ENCODE results near the gene SMU1. TPM values are rescaled to one million over a fixed set of nuclear protein-coding genes. Genes with fewer than 3 reads are reported as not detected.
A peak's percentile ranks its signal among the peaks of the same experiment; 100 is the strongest.

SMU1 gene
- total and polyA plus RNA-seq, 2 of the 13 experiments (the other 11 are each of a cell fraction or from before 2014, with no cell fraction given): 12.9 to 36.6 TPM

DNA sequence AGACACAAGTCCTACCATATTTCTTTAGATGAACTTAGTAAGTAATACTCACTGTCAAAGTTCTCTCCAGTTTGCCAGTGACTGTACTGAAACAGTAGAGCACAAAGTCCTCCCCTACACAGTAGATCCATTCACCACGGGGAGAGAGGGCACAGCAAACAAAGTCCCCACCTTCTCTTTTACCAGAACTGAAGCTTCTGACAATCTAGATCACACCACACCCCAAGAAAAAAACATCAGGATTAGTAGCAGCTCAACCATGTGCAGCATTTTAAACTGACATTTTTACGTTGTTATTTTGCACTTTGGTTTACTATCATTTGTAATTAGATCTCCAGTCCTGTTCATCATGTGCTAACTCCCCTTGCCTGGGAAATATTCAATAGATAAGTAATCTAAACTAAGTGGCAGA is 28.4 kb downstream of the SMU1 start (continued):
- TF ChIP-seq, protein P1, sequence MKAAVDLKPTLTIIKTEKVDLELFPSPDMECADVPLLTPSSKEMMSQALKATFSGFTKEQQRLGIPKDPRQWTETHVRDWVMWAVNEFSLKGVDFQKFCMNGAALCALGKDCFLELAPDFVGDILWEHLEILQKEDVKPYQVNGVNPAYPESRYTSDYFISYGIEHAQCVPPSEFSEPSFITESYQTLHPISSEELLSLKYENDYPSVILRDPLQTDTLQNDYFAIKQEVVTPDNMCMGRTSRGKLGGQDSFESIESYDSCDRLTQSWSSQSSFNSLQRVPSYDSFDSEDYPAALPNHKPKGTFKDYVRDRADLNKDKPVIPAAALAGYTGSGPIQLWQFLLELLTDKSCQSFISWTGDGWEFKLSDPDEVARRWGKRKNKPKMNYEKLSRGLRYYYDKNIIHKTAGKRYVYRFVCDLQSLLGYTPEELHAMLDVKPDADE (CRISPR knock-in tag; IDR thresholded peaks at IDR 0.05): no peak
- no peak for TF ChIP-seq SNRNP70 (IDR thresholded peaks at IDR 0.05; ENCODE audit: low read depth, low read length)
- TF ChIP-seq, protein P2, sequence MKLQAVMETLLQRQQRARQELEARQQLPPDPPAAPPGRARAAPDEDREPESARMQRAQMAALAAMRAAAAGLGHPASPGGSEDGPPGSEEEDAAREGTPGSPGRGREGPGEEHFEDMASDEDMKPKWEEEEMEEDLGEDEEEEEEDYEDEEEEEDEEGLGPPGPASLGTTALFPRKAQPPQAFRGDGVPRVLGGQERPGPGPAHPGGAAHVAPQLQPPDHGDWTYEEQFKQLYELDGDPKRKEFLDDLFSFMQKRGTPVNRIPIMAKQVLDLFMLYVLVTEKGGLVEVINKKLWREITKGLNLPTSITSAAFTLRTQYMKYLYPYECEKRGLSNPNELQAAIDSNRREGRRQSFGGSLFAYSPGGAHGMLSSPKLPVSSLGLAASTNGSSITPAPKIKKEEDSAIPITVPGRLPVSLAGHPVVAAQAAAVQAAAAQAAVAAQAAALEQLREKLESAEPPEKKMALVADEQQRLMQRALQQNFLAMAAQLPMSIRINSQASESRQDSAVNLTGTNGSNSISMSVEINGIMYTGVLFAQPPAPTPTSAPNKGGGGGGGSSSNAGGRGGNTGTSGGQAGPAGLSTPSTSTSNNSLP (IDR thresholded peaks at IDR 0.05; ENCODE audit: low read depth, low read length): 0 out of 2 replicates have a peak, but pooled peaks have one; percentile 21
- no peak for TF ChIP-seq SETDB1 (CRISPR knock-in tag; IDR thresholded peaks at IDR 0.05; ENCODE audit: borderline replicate concordance)
- no peak for TF ChIP-seq MTA1 (CRISPR knock-in tag; IDR thresholded peaks at IDR 0.05; ENCODE audit: borderline replicate concordance)
- TF ChIP-seq ZNF317 (CRISPR knock-in tag; IDR thresholded peaks at IDR 0.05): 0 out of 2 replicates have a peak, but pooled peaks have one; percentile 42
- TF ChIP-seq ZNF460 (CRISPR knock-in tag; IDR thresholded peaks at IDR 0.05; ENCODE audit: borderline replicate concordance): no peak
- TF ChIP-seq WIZ (CRISPR knock-in tag; IDR thresholded peaks at IDR 0.05): no peak
- TF ChIP-seq PHF20 (CRISPR knock-in tag; IDR thresholded peaks at IDR 0.05): no peak
- no peak for TF ChIP-seq ZNF143 (CRISPR knock-in tag; IDR thresholded peaks at IDR 0.05)
- no peak for TF ChIP-seq ZFY (CRISPR knock-in tag; IDR thresholded peaks at IDR 0.05)
- TF ChIP-seq ZNF562 (CRISPR knock-in tag; IDR thresholded peaks at IDR 0.05; ENCODE audit: borderline replicate concordance): no peak
- TF ChIP-seq EHMT2 (IDR thresholded peaks at IDR 0.05; ENCODE audit: borderline replicate concordance, low read depth, low read length): no peak
- peak; percentile 58; the same call in 1 of the 2 replicates for TF ChIP-seq RXRB (CRISPR knock-in tag; IDR thresholded peaks at IDR 0.05; ENCODE audit: borderline replicate concordance)
- no peak for TF ChIP-seq HMG20A (CRISPR knock-in tag; IDR thresholded peaks at IDR 0.05; ENCODE audit: borderline replicate concordance)
- peak; percentile 68; the same call in 1 of the 2 replicates for TF ChIP-seq ZNF614 (CRISPR knock-in tag; IDR thresholded peaks at IDR 0.05; ENCODE audit: borderline replicate concordance)
- TF ChIP-seq NCOA2 (CRISPR knock-in tag; IDR thresholded peaks at IDR 0.05): peak; percentile 81
- peak; percentile 71; the same call in 1 of the 2 replicates for TF ChIP-seq FOXJ3 (CRISPR knock-in tag; IDR thresholded peaks at IDR 0.05; ENCODE audit: borderline replicate concordance)
- no peak for TF ChIP-seq SUZ12 (IDR thresholded peaks at IDR 0.05; ENCODE audit: low read depth, low read length)
- no peak for TF ChIP-seq ZNF431 (CRISPR knock-in tag; IDR thresholded peaks at IDR 0.05; ENCODE audit: borderline replicate concordance, low read depth)
- TF ChIP-seq ZNF292 (CRISPR knock-in tag; IDR thresholded peaks at IDR 0.05; ENCODE audit: borderline replicate concordance, low read depth): 0 out of 2 replicates have a peak, but pooled peaks have one; percentile 31
- TF ChIP-seq NFKBIZ (CRISPR knock-in tag; IDR thresholded peaks at IDR 0.05): peak; percentile 58; the same call in 1 of the 2 replicates
- TF ChIP-seq ZNF552 (CRISPR knock-in tag; IDR thresholded peaks at IDR 0.05; ENCODE audit: borderline replicate concordance): no peak
- TF ChIP-seq SMYD3 (CRISPR knock-in tag; IDR thresholded peaks at IDR 0.05): no peak
- TF ChIP-seq ZKSCAN8 (CRISPR knock-in tag; IDR thresholded peaks at IDR 0.05; ENCODE audit: borderline replicate concordance): no peak
- TF ChIP-seq KDM4B (CRISPR knock-in tag; IDR thresholded peaks at IDR 0.05): no peak; the same call in 1 of the 2 replicates
- TF ChIP-seq NPAS2 (CRISPR knock-in tag; IDR thresholded peaks at IDR 0.05; ENCODE audit: borderline replicate concordance): no peak
- TF ChIP-seq ZKSCAN5 (CRISPR knock-in tag; IDR thresholded peaks at IDR 0.05): no peak
- TF ChIP-seq IKZF1 (IDR thresholded peaks at IDR 0.05): no peak
- no peak for TF ChIP-seq ZNF598 (CRISPR knock-in tag; IDR thresholded peaks at IDR 0.05; ENCODE audit: borderline replicate concordance)
- no peak for TF ChIP-seq KDM2A (CRISPR knock-in tag; IDR thresholded peaks at IDR 0.05; ENCODE audit: borderline replicate concordance, low read depth)
- TF ChIP-seq SSRP1 (CRISPR knock-in tag; IDR thresholded peaks at IDR 0.05): no peak
- no peak for TF ChIP-seq ZNF451 (CRISPR knock-in tag; IDR thresholded peaks at IDR 0.05)
